A673 (cell line): ENCODE results near the gene FAM13A.

Source experiments
- CTCF ChIP-seq: fragments of 300-800, 200-600 bp; sonication (generic); conservative IDR thresholded peaks from 2 replicates; pipeline ENCODE4 v1.5.1; 2017; ENCODE audit warnings: low read depth, mild to moderate bottlenecking, antibody characterized with exemption, low read length, moderate library complexity, mixed read lengths
- EZH2 ChIP-seq: fragments of 200-600 bp; sonication (generic); IDR thresholded peaks from 2 replicates; pipeline ENCODE4 v1.6.1; 2017; ENCODE audit warnings: borderline replicate concordance, low read depth, mild to moderate bottlenecking, mixed read lengths, antibody characterized with exemption, low read length; ENCODE audit not compliant: poor library complexity, severe bottlenecking

DNA sequence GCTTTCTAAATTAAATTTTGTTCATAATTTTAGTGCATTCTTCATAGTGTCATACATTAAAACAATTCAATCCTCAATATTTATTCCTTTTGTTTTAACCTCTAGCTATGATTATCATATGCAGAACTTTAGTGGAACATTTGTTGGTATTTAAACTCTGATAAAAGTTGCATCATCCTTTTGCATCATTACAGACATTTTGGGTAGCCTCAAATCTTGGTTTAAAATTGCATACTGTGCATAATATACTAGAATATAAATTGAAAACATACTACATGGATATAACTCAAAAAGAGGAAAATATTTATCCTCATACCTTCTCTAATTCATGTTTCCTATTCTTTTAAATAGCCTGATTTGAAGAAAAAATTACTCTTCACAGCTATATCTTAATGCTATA lies 262.0 kb downstream of the FAM13A start:
- no peak for TF ChIP-seq CTCF
- no peak for TF ChIP-seq EZH2
